GM23248 (cell line): ENCODE measurements around the gene PLXDC2.

Experiments
- EZH2 ChIP-seq: fragments of 200-600 bp; sonication (generic); IDR thresholded peaks from 2 replicates; pipeline ENCODE4 v1.6.1; 2018; ENCODE audit warnings: antibody characterized with exemption, mild to moderate bottlenecking; ENCODE audit not compliant: insufficient read depth, poor library complexity, severe bottlenecking
- EZH2phosphoT487 ChIP-seq: fragments of 200-600 bp; sonication (generic); IDR thresholded peaks from 2 replicates; pipeline ENCODE4 v1.6.1; 2018; ENCODE audit warnings: antibody characterized with exemption, moderate library complexity, mild to moderate bottlenecking, low read depth; ENCODE audit not compliant: insufficient read depth

- no peak for TF ChIP-seq EZH2
- TF ChIP-seq EZH2phosphoT487, result no peak
These were observed 112.7 kb downstream of the PLXDC2 start for GRCh38 chr10:19928936-19929335.
